Measurements from ENCODE around the gene CFAP46.

CFAP46 gene

DNA sequence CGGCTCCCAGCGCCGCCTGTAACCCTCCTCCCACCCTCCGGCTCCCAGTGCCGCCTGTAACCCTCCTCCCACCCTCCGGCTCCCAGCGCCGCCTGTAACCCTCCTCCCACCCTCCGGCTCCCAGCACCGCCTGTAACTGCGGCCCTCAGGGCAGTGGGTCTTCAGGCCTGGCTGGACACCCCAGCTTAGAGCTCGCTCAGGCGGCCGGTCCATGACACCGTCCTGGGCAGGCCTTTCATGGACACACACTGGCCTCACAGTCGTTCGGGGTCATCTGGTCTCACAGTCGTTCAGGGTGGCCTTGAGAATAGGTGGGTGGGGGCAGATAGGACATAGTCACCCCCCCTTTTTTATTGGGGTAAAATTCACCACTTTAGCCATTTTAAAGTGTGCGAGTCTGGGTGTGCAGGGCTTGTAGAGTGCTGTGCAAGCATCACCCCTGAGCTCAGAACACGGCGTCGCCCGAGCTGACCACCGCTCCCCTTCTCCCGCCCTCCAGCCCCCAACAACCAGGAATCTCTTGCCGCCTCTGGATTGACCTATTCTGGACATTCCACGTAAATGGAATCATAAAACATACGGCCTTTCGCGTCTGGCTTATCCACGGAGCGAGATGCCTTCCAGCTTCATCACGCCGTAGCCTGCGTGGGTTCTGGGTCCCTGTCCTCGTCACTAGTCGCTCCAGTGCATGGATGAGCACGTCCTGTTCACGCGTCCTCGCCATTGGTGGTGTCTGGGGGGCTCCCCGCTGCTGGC is 41.1 kb upstream of the CFAP46 start:
- no peaks in the 10 kb centered on the region for H3K4me1 ChIP-seq (ENCODE audit: insufficient read depth, low read length)
- H3K9ac ChIP-seq (ENCODE audit: low read depth, low read length) = no peak overlapping the region
- H3K9me3 ChIP-seq (ENCODE audit: control insufficient read depth, insufficient read depth, low read length) = no peaks in the 10 kb centered on the region
- no peaks in the 10 kb centered on the region for H3K36me3 ChIP-seq (ENCODE audit: insufficient read depth, low read length)

DNA sequence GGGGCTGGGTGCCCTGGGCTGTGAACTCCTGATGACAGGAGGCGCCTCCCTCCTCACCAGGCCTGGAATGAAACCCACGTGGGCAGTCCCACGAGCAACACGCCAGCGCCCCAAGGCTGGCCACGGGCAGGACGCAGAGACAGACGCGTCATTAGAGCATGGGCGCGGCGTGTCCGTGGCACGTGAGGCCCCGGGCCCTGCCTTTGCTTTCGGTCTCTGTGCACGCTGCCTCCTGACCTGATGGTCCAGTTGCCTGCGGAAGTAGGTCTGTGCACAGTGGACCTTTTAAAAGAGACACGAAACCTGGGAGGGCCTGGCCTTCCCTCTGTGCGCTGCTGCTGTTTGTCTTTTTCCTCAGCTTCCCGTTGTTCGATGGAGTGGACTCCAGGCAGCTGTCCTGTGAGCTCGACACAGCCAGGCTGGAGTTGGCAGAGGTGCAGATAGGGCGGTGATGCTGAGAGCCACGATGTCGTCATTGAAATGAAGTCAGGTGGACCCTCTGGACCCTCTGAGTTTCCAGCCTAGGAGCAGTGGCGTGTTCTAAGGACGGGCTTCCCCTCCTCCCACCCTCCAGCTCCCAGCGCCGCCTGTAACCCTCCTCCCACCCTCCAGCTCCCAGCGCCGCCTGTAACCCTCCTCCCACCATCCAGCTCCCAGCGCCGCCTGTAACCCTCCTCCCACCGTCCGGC is 40.1 kb upstream of the CFAP46 start:
- Histone ChIP-seq H3K9me3 (ENCODE audit: control insufficient read depth, insufficient read depth, low read length) (no peaks in the 10 kb centered on the region), H3K36me3 (ENCODE audit: insufficient read depth, low read length) (no peaks in the 10 kb centered on the region), H3K4me1 (ENCODE audit: insufficient read depth, low read length) (no peaks in the 10 kb centered on the region), H3K9ac (ENCODE audit: low read depth, low read length) (no peak overlapping the region)

GRCh38 chr10:132981746-132982145 is 39.4 kb upstream of the CFAP46 start:
- no peaks in the 10 kb centered on the region for H3K36me3 ChIP-seq (ENCODE audit: insufficient read depth, low read length)
- no peak overlapping the region for H3K9ac ChIP-seq (ENCODE audit: low read depth, low read length)
- no peaks in the 10 kb centered on the region for H3K9me3 ChIP-seq (ENCODE audit: control insufficient read depth, insufficient read depth, low read length)
- no peaks in the 10 kb centered on the region for H3K4me1 ChIP-seq (ENCODE audit: insufficient read depth, low read length)

- no peak overlapping the region for H3K9ac ChIP-seq (ENCODE audit: low read depth, low read length)
- no peaks in the 10 kb centered on the region for H3K9me3 ChIP-seq (ENCODE audit: control insufficient read depth, insufficient read depth, low read length)
- no peaks in the 10 kb centered on the region for H3K4me1 ChIP-seq (ENCODE audit: insufficient read depth, low read length)
- H3K36me3 ChIP-seq (ENCODE audit: insufficient read depth, low read length) = no peaks in the 10 kb centered on the region
These were observed 38.8 kb upstream of the CFAP46 start for GRCh38 chr10:132981173-132981555.

DNA sequence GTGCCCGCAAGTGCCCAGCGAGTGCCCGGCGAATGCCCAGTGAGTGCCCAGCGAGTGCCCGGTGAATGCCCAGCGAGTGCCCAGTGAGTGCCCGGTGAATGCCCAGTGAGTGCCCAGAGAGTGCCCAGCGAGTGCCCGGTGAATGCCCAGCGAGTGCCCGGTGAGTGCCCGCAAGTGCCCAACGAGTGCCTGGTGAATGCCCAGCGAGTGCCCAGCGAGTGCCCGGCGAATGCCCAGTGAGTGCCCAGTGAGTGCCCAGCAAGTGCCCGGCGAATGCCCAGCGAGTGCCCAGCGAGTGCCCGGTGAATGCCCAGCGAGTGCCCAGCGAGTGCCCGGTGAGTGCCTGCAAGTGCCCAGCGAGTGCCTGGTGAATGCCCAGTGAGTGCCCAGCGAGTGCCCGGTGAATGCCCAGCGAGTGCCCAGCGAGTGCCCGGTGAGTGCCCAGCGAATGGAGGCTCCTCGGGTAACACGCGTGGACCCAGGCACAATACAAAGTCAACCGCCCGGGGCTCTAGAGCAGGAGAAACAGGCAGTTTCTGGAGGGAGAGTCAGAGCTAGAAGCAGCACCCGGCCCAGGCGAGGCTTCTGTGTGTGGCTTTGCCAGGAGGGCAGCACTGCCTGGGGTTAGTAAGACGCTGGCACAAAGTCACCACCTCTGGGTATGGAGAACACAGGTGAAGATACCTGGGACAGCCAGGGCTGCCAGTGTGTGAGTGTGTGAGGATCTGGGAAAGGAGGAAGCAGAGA is 38.2 kb upstream of the CFAP46 start:
- H3K36me3 ChIP-seq (ENCODE audit: insufficient read depth, low read length) = no peaks in the 10 kb centered on the region
- no peak overlapping the region for H3K9ac ChIP-seq (ENCODE audit: low read depth, low read length)
- H3K4me1 ChIP-seq (ENCODE audit: insufficient read depth, low read length) = no peaks in the 10 kb centered on the region
- H3K9me3 ChIP-seq (ENCODE audit: control insufficient read depth, insufficient read depth, low read length) = no peaks in the 10 kb centered on the region

DNA sequence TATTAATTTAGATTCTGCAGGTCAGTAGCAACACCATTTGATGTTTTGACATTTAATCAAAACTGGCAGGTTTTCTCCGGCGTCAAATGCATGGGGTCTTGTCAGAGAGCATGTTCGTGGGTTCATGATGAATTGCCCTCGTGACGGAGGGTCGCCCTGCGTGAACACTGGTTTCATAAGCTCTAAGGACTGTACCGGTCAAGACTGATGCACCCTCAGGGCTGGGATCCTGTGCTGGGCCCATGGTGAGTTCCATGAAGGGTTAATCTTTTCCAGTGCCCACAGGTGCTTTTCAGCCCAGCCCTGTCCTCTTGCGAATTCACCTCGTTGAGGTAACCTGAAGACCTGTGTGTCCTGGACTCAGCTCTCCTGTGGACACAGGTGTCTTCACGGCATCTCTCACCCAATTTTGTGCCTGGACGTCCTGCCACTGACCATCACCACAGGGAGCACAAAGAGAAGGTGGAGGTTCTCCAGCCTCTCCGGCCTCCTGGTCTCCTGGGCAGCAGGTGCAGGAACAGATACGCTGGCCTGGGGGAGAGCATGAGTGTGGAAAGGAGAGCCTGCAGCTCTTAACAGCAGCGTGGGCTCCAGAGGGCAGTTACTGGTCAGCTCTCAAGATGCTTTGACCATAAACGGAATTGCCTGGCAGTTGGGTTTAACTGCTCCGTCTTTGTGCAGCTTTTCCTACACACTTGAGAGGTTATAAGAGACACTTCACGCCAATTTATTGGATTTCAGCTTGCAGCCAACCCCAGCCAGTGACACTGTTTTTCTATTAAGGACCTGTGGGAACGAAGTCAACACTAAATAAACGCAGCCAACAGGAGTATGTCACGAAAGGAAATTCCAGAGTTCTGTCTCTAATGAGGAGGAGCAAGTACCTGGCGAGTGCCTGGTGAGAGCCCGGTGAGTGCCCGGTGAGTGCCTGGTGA is 37.4 kb upstream of the CFAP46 start:
- Histone ChIP-seq H3K9me3 (ENCODE audit: control insufficient read depth, insufficient read depth, low read length) (no peaks in the 10 kb centered on the region), H3K9ac (ENCODE audit: low read depth, low read length) (no peak overlapping the region), H3K4me1 (ENCODE audit: insufficient read depth, low read length) (no peaks in the 10 kb centered on the region), H3K36me3 (ENCODE audit: insufficient read depth, low read length) (no peaks in the 10 kb centered on the region)

DNA sequence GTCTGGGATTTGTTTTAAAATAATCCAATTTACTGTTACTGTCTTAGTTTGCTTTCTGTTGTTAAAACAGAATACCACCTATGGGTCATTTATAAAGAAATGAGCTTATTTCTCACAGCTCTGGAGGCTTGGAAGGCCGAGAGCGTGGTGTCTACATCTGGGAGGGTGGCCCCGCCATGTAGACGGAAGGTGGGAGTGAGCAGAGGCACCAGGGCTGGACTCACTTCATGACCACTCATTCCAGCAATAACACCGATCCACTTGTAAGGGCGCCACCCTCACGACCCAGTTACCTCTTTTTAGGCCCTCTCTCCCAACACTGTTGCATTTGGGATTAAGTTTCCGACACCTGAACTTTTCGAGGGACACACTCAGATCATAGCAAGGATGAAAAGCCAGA is 36.2 kb upstream of the CFAP46 start:
- Histone ChIP-seq H3K9ac (ENCODE audit: low read depth, low read length) (no peak overlapping the region), H3K36me3 (ENCODE audit: insufficient read depth, low read length) (no peaks in the 10 kb centered on the region), H3K9me3 (ENCODE audit: control insufficient read depth, insufficient read depth, low read length) (no peaks in the 10 kb centered on the region), H3K4me1 (ENCODE audit: insufficient read depth, low read length) (no peaks in the 10 kb centered on the region)

DNA sequence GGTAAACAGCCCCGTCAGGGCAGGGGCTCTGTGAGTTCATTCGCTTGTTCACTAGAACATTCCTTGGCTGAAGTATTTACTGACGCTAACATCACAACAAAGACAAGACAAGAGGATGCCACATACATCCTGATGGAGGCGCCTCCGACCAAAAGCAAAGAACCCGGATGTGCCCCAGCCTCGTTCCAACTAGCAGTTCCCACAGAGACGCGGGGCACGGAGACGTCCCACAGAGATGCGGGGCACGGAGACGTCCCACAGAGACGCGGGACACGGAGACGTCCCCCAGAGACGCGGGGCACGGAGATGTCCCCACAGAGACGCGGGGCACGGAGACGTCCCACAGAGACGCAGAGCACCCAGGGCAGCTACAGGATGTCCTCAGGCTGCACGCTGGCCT is 35.4 kb upstream of the CFAP46 start:
- Histone ChIP-seq H3K36me3 (ENCODE audit: insufficient read depth, low read length) (no peaks in the 10 kb centered on the region), H3K9ac (ENCODE audit: low read depth, low read length) (no peak overlapping the region), H3K9me3 (ENCODE audit: control insufficient read depth, insufficient read depth, low read length) (no peaks in the 10 kb centered on the region), H3K4me1 (ENCODE audit: insufficient read depth, low read length) (no peaks in the 10 kb centered on the region)

DNA sequence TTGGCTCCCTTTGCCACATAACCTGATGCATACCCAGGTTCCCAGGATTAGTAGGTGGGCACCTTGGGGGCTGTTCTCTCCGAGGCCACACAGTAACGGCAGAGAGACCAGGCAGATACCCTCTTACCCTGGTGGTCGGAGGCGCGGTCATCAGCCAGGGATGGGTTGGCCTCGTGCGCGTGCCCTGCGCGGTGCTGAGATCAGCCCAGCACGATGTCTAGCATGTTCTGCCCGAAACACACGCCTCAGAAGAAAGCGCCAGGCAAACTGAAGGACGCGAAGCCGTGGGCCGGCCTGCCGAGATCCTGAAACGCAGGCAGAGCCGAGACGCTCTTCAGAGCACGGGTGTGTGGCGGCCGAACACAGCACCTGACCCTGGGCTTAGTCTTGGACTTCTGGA is 34.7 kb upstream of the CFAP46 start:
- Histone ChIP-seq H3K9ac (ENCODE audit: low read depth, low read length) (no peak overlapping the region), H3K4me1 (ENCODE audit: insufficient read depth, low read length) (no peaks in the 10 kb centered on the region; the same call in 1 of the 2 replicates), H3K36me3 (ENCODE audit: insufficient read depth, low read length) (no peaks in the 10 kb centered on the region), H3K9me3 (ENCODE audit: control insufficient read depth, insufficient read depth, low read length) (no peaks in the 10 kb centered on the region)

DNA sequence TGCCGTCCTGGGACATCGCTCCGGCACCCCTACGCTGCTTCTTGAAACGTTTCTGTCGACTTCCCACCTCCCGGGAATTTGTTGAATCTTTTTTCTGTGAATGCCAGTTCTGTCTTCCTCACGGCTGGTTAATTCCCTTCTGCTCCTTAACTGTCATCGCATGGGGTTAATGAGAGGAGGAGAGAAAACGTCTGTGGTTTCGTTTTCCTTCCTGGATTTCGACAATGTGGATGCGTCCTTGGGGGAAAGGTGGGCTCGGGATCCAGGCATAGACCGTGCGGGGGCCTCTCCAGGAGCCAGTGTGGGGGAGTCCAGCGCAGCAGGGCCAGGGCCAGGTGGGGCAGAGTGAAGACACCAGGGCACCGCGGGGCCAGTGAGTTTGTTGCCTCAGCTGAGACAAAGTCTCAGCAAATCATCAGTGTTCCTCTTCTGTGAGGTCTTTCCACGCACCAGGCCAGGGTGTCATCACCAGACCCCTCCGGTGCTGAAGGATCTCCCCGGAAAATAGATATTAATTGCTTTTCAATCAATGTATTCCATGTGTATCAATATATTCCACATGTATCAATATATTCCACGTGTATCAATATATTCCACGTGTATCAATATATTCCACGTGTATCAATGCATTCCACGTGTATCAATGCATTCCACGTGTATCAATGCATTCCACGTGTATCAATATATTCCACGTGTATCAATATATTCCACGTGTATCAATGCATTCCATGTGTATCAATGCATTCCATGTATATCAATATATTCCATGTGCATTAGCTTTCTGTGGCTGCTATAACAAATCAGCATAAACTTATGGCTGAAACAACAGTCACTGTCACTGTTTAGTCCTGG is 33.7 kb upstream of the CFAP46 start:
- H3K9ac ChIP-seq (ENCODE audit: low read depth, low read length) = no peak overlapping the region
- no peaks in the 10 kb centered on the region for H3K36me3 ChIP-seq (ENCODE audit: insufficient read depth, low read length)
- peaks cover 3% of the 10 kb centered on the region; the same call in 1 of the 2 replicates for H3K4me1 ChIP-seq (ENCODE audit: insufficient read depth, low read length)
- H3K9me3 ChIP-seq (ENCODE audit: control insufficient read depth, insufficient read depth, low read length) = no peaks in the 10 kb centered on the region

GRCh38 chr10:132974886-132975830 is 32.8 kb upstream of the CFAP46 start:
- no peak overlapping the region for H3K9ac ChIP-seq (ENCODE audit: low read depth, low read length)
- peaks cover 3% of the 10 kb centered on the region; the same call in 1 of the 2 replicates for H3K4me1 ChIP-seq (ENCODE audit: insufficient read depth, low read length)
- H3K9me3 ChIP-seq (ENCODE audit: control insufficient read depth, insufficient read depth, low read length) = no peaks in the 10 kb centered on the region
- no peaks in the 10 kb centered on the region for H3K36me3 ChIP-seq (ENCODE audit: insufficient read depth, low read length)

GRCh38 chr10:132974249-132974796 is 32.0 kb upstream of the CFAP46 start:
- H3K4me1 ChIP-seq (ENCODE audit: insufficient read depth, low read length) = peaks cover 3% of the 10 kb centered on the region; the same call in 1 of the 2 replicates
- H3K9ac ChIP-seq (ENCODE audit: low read depth, low read length) = no peak overlapping the region
- H3K36me3 ChIP-seq (ENCODE audit: insufficient read depth, low read length) = no peaks in the 10 kb centered on the region
- no peaks in the 10 kb centered on the region for H3K9me3 ChIP-seq (ENCODE audit: control insufficient read depth, insufficient read depth, low read length)
